ENCODE data around the gene MMP28.
"Not testable (repeated sequence)": the region's sequence is repeated elsewhere in the genome, so short reads cannot be mapped to it uniquely, and the experiment has no call there.

Gene MMP28

DNA sequence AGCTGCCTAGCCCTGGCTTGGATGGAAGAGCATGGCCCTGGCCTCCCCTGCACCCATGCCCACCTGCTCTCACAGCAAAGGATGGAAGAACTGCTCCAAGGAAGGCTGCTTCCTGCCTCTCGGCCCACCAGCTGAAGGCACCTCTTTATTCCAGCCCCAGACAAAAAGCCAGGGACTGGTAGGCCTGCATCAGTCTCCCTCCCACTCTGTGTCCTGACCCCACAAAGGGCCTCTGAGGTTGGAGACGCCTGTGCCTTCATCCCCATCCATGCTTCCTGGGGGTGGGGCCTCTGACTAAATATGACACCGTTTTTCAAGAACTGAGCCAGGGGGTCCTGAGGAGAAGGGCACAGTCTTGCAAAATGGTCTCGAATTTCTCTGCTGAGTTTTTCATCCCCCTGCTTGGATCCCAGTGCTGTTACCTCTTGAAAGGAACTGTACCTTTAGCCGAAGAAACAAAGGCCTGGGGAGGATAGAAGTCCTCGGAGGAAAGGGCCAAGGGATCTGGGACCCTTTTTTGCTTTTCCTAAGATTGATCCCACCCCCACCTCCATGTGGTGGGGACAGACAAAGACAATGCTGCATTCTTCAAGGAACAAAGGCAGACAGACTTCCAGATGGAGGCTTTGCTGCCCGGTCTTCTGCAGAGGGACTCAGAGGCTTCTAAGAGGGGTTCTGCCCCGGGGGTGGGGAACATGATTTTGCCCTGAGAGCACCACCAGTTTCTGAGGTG is 29.5 kb downstream of the MMP28 start:
- Histone ChIP-seq H3K9me3 (ENCODE audit: control insufficient read depth, insufficient read depth, low read length) (peaks cover 2% of the 10 kb centered on the region; the same call in 1 of the 2 replicates), H3K4me1 (ENCODE audit: insufficient read depth, low read length) (no peaks in the 10 kb centered on the region), H3K9ac (ENCODE audit: low read depth, low read length) (no peak overlapping the region), H3K36me3 (ENCODE audit: insufficient read depth, low read length) (no peaks in the 10 kb centered on the region)

DNA sequence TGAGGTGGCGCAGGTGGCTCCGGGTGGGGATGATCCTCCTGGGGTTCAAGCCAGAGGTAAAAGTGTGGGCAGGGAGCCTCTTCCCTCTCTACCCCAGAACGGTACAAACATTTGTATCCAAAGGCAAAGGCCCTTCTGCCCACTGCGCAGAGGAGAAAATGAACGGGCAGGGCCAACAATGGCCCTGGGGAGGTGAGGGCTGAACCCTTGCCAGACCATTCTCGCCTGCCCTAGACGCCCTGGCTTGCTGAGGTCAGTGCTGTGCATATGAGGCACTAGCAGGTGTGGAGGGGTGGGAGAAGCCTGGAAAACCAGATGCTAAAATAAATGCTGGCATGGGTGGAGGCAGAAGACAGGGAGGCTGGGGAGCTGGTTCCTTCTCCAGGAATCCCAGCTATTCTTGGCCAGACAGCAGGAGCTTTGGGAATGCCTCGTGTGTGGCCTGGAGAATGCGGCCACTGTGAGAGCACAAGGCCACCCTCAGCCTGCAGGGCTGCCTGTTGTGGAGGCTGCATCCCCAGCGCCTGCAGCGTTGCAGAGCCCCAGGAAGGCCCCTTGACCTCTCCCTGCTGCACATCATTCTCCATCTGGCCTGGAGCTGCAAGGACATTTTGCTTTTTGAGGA is 30.2 kb downstream of the MMP28 start:
- H3K4me1 ChIP-seq (ENCODE audit: insufficient read depth, low read length), result no peaks in the 10 kb centered on the region
- H3K9ac ChIP-seq (ENCODE audit: low read depth, low read length), result no peak overlapping the region
- no peaks in the 10 kb centered on the region for H3K36me3 ChIP-seq (ENCODE audit: insufficient read depth, low read length)
- peaks cover 2% of the 10 kb centered on the region; the same call in 1 of the 2 replicates for H3K9me3 ChIP-seq (ENCODE audit: control insufficient read depth, insufficient read depth, low read length)

DNA sequence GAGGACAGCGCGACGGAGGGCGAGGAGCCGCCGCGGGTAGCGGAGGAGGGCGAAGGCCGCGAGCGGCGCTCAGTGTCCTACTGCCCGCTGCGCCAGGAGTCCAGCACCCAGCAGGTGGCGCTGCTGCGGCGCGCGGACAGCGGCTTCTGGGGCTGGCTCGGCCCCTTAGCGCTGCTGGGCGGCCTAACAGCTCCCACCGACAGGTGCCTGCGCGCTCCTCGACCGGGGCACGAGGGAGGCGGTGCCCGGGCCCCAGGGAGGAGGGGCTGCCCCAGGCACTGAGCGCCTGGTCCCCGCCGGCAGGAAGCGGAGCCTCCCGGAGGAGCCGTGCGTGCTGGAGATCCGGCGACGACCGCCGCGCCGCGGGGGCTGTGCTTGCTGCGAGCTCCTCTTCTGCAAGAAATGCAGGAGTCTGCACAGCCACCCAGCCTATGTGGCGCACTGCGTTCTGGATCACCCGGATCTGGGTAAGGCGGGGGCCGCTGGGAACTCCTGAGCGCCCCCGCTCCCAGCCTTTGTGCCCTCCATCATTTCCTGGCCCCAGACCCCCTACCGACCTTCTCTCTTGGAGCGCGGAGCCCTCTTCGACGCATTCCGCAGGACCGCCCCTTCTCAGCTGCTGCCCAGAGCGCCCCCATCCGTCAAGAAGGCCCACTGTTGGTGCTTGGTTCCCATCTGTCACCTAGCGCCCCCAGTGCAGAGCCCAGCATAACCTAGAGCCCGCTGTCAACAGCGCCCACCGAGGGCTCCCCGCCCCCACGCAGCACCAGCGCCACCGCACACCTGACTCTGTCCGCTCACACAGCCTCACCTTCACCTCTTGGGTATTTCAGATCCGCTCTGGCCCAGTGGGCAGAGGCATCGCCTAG is 31.1 kb downstream of the MMP28 start:
- no peaks in the 10 kb centered on the region for H3K4me1 ChIP-seq (ENCODE audit: insufficient read depth, low read length)
- H3K9ac ChIP-seq (ENCODE audit: low read depth, low read length), result peak overlapping the region; percentile 70; the same call in 1 of the 2 replicates
- peaks cover 2% of the 10 kb centered on the region; the same call in 1 of the 2 replicates for H3K9me3 ChIP-seq (ENCODE audit: control insufficient read depth, insufficient read depth, low read length)
- H3K36me3 ChIP-seq (ENCODE audit: insufficient read depth, low read length), result no peaks in the 10 kb centered on the region

DNA sequence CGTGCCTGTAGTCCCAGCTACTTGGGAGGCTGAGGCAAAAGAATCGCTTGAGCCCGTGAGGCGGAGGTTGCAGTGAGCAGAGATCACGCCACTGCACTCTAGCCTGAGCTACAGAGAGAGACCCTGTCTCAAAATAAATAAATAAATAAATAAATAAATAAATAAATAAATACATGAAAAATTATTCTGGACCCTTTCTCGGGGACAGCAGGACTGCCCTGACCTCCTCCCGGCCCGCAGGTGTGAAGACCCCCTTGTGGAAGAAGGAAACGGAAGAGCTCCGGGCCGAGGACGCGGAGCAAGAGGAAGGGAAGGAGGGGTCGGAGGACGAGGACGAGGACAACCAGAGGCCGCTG is 31.7 kb downstream of the MMP28 start:
- Histone ChIP-seq H3K9ac (ENCODE audit: low read depth, low read length) (no peak overlapping the region), H3K36me3 (ENCODE audit: insufficient read depth, low read length) (no peaks in the 10 kb centered on the region), H3K4me1 (ENCODE audit: insufficient read depth, low read length) (no peaks in the 10 kb centered on the region), H3K9me3 (ENCODE audit: control insufficient read depth, insufficient read depth, low read length) (peaks cover 2% of the 10 kb centered on the region; the same call in 1 of the 2 replicates)

DNA sequence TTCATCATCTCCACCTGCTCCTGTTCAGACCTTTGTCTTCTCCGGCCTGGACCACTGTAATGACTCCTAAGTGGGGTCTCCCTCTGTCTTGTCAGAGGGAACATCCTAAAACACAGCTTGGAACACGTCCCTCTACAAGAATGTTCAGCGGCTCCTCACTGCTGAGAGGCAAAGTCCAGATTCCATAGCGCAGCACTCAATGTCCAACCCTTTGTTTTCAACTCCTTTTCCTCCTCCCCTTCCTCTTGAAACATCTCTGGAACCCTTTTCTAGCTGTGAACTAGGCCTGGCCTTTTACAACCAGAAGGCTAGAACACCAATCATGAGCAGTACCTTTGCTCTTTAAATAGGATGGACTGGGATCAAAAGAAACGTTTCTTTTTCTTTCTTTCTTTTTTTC is 33.8 kb downstream of the MMP28 start:
- H3K4me1 ChIP-seq (ENCODE audit: insufficient read depth, low read length), result no peaks in the 10 kb centered on the region

DNA sequence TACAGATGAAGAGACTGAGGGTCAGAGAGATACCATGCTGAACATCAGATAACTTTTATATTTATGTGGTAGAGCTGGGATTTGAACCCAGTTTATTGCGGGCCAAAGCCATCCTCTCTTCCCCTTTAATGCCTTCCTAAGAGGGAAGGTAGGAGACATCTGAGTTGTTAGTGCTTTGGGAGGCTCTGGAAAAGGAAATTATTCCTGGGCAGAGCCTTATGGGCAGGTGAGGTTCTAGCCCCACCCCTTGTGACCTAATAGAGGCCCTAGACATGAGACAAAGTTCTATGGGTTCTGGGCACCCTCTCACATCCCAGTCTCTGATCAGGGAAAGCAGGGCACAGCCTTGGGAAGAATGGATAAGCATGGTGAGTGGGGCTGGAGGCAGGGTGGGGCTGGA is 34.9 kb downstream of the MMP28 start, which contains the start of gene C17orf50:
C17orf50 (plus strand) TSS at position 301 of the 400 bp plus-strand sequence; CDS start at position 356, 55 bp downstream.
- peaks cover 2% of the 10 kb centered on the region; the same call in 1 of the 2 replicates for H3K9me3 ChIP-seq (ENCODE audit: control insufficient read depth, insufficient read depth, low read length)
- no peaks in the 10 kb centered on the region for H3K36me3 ChIP-seq (ENCODE audit: insufficient read depth, low read length)
- no peaks in the 10 kb centered on the region for H3K4me1 ChIP-seq (ENCODE audit: insufficient read depth, low read length)
- no peak within 1 kb of the TSS for H3K9ac ChIP-seq (ENCODE audit: low read depth, low read length)

More for the DNA sequence above, 33.8 kb downstream of the MMP28 start:
- H3K9ac ChIP-seq (ENCODE audit: low read depth, low read length), result no peak overlapping the region
- H3K9me3 ChIP-seq (ENCODE audit: control insufficient read depth, insufficient read depth, low read length), result peaks cover 2% of the 10 kb centered on the region; the same call in 1 of the 2 replicates
- no peaks in the 10 kb centered on the region for H3K36me3 ChIP-seq (ENCODE audit: insufficient read depth, low read length)

DNA sequence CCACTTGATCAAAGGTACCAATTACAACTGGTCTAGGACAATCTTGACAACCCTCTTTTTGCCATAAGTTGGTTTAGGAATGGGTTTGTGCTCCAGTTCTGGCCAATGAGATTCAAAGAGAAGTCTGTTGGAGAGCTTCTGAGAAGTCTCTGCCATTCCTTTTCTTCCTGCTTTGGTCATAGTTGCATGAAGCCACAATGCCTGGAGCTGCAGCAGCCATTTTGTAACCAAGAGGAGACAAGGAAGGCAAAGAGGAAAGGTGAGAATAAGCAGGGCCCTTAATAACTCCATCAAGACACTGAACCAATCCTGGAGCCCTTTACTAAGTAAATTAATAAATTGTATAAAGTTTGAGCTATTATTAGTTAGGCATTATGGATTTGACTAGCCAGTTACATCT is 38.2 kb downstream of the MMP28 start:
- Histone ChIP-seq H3K9me3 (ENCODE audit: control insufficient read depth, insufficient read depth, low read length) (peaks cover under 1% of the 10 kb centered on the region; the same call in 1 of the 2 replicates), H3K9ac (ENCODE audit: low read depth, low read length) (no peak overlapping the region), H3K36me3 (ENCODE audit: insufficient read depth, low read length) (no peaks in the 10 kb centered on the region), H3K4me1 (ENCODE audit: insufficient read depth, low read length) (no peaks in the 10 kb centered on the region; the same call in 1 of the 2 replicates)

DNA sequence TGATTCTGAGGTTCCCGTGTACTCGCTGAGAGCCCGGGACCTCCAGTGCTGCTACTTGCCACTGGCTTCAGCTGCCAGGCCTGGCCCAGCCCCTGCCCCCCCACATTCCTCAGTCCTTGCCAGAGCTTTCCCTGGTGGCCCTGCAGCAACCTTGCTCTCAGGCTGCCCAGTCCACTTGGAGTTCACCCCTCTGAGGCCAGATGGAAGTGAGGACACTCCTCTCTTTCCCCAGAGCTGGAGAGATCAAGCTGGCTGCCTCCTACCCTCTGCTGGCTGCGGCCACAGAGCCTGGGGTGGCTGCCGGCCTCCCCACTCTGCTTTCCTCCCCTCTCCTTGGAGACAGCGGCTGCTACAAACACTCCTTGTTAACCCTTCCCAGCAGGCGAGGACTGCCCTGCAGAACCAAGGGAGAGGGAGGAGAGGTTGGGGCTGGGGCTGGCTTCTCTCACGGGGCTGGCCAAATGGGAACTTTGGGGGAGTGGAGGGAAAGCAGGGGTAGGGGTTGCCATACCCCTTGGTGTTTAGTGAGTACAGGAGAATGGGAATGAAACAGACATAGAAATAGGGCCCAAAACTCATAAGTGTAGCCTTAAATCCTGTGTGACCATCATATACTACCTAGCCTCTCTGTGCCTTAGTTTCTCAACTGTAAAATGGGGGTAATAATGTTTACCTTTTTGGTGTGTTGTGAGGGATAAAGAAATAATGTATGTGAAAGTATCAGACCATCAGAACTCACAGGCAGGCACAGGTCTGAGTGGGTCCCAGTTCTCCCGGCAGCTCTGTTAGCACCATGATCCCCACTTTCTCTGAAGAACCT is 42.3 kb downstream of the MMP28 start, which contains the start of gene GAS2L2:
GAS2L2 (minus strand) TSS at position 295 of the 820 bp plus-strand sequence. CDS start 389 bp downstream, outside the sequence.
- Histone ChIP-seq H3K36me3 (ENCODE audit: insufficient read depth, low read length) (no peaks in the 10 kb centered on the region), H3K9ac (ENCODE audit: low read depth, low read length) (no peak within 1 kb of the TSS)

DNA sequence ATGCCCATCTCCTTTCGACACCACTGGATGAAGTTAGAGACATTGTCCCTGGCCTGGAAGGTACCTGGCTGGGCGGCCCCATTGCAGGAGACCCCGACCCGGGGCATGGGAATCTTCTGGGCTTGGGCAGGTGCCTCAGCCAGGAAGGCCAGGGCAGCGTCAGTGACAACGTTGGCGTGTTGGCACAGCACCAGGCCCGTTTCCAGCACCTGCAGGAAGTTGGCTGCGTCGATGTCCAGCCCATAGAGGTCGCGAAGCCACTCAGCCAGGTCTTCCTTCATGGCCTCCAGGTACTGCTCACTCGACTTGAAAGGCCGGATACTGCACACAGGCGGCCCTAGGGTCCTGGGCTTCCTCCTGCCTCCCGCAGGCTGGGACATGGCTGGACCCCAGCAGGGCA is 43.0 kb downstream of the MMP28 start:
- Histone ChIP-seq H3K4me1 (ENCODE audit: insufficient read depth, low read length) (peaks cover 8% of the 10 kb centered on the region; the same call in 1 of the 2 replicates), H3K9ac (ENCODE audit: low read depth, low read length) (no peak overlapping the region), H3K36me3 (ENCODE audit: insufficient read depth, low read length) (no peaks in the 10 kb centered on the region), H3K9me3 (ENCODE audit: control insufficient read depth, insufficient read depth, low read length) (no peaks in the 10 kb centered on the region)

More for the DNA sequence above, 42.3 kb downstream of the MMP28 start, which contains the start of gene GAS2L2:
- Histone ChIP-seq H3K9me3 (ENCODE audit: control insufficient read depth, insufficient read depth, low read length) (no peaks in the 10 kb centered on the region), H3K4me1 (ENCODE audit: insufficient read depth, low read length) (peaks cover 8% of the 10 kb centered on the region; the same call in 1 of the 2 replicates)

DNA sequence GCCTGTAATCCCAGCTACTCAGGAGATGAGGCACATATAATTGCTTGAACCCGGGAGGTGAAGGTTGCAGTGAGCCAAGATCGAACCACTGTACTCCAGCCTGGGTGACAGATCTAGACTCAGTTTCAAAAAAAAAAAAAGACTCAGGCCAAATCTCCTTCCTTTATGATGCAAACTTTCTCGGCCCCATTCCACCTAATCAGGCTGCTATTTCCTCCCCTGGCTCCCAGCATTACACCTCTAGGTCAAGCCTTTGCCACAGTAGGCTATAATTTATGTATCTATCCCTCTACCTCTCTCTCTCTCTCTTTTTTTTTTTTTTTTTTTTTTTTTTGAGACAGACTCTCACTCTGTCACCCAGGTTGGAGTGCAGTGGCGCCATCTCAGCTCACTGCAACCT is 43.9 kb downstream of the MMP28 start:
- H3K9ac ChIP-seq (ENCODE audit: low read depth, low read length); H3K36me3 ChIP-seq (ENCODE audit: insufficient read depth, low read length); H3K4me1 ChIP-seq (ENCODE audit: insufficient read depth, low read length); H3K9me3 ChIP-seq (ENCODE audit: control insufficient read depth, insufficient read depth, low read length): not testable (repeated sequence)

DNA sequence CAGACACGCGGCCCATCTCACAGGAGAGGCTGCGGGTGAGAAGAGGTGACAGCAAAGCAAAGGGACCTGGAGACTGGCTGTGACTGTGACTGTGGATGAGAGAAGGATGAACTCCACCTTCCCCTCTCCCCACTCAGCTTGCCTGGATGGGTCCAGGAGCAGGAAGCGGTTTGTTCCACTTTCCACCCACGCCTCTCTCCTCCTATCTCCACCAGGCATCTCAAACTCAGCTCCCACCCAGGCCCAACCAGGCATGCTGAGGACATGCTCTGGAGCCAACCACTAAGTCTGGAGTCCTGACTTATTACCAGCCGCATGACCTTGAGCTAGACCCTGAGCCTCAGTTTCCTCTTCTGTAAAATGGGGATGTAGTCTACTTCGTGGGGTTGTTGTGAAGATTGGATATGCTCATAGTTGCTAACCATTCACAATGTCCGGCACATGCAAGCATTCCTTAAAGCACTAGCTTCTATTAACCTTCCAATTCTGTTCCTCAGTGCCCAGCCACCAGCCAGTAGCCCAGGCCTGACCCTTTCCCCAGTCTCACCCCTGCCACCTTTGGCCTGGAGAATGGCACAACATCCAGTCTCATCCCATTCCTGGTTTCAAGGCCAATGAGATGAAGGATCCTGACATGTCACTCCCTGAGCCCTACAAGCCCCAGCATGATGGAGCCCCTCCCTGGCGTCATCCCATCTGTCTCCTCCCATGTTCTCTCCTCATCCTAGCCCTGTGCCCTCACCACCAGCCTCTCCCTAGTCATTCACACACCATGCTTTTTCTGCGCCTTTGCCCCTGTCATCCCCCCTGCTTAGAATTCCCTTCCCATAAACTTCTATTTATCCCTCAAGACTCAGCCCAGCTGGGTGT is 44.7 kb downstream of the MMP28 start:
- Histone ChIP-seq H3K36me3 (ENCODE audit: insufficient read depth, low read length) (no peaks in the 10 kb centered on the region), H3K9me3 (ENCODE audit: control insufficient read depth, insufficient read depth, low read length) (no peaks in the 10 kb centered on the region), H3K9ac (ENCODE audit: low read depth, low read length) (peak overlapping the region; percentile 32; the same call in 1 of the 2 replicates), H3K4me1 (ENCODE audit: insufficient read depth, low read length) (peaks cover 8% of the 10 kb centered on the region; the same call in 1 of the 2 replicates)

DNA sequence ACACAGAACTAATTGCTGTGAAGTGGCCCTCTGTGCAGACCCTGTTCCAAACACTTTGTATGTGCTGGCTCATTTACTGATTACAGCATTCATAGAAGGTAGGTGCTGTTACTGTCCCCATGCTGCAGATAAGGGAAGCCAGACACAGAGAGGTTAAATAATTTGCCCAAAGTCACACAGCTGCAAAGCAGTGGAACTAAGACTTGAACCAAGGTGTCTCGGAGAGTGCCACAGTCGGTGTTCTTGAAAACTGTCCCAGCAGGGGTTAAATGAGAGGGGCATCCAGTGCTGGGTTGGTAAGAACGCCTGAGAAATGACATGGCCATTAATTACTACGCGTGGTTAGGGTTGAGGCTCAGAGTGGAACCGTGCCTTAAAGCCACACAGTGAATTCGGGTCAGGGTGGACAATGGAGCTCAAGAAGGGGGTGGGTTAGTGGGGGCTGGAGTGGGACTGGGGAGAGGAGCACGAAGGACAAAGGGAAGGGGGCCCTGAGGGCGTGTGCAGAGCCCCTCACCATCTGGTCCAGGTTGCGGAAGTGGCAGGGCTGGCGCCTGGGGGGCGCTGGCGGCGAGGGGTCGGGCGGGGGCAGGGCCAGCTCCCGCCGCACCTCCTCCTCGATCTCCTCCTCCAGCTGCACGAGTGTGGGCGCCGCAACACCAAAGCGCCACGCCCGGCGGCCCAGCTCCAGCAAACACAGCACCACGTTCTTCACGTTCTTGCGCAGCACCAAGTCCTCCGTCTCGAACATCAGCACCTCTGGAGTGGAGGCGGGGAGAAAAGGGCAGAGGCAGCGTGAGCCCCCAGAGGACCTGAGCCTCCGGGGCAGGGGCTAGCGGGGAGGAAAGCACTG is 45.7 kb downstream of the MMP28 start:
- H3K4me1 ChIP-seq (ENCODE audit: insufficient read depth, low read length), result peaks cover 8% of the 10 kb centered on the region; the same call in 1 of the 2 replicates
- no peaks in the 10 kb centered on the region for H3K36me3 ChIP-seq (ENCODE audit: insufficient read depth, low read length)
- no peaks in the 10 kb centered on the region for H3K9me3 ChIP-seq (ENCODE audit: control insufficient read depth, insufficient read depth, low read length)
- peak overlapping the region; percentile 32; the same call in 1 of the 2 replicates for H3K9ac ChIP-seq (ENCODE audit: low read depth, low read length)

Data from ES-I3 (cell line).